PFSK-1 (cell line): ENCODE results near the gene CEACAM1.

Experiments used
- FOXP2 ChIP-seq: optimal IDR thresholded peaks from 2 replicates; pipeline ENCODE3; 2011; ENCODE audit warnings: borderline replicate concordance, control low read depth, inconsistent platforms; ENCODE audit not compliant: insufficient read depth; ENCODE audit errors: extremely low read length, extremely low read depth
- POLR2AphosphoS5 ChIP-seq: IDR thresholded peaks from 2 replicates; pipeline ENCODE4 v1.6.1; 2012; ENCODE audit warnings: low read depth, mild to moderate bottlenecking, control low read depth, low read length, moderate library complexity
- SIN3A ChIP-seq: IDR thresholded peaks from 2 replicates; pipeline ENCODE4 v1.6.1; 2012; ENCODE audit warnings: mild to moderate bottlenecking, low read length, moderate library complexity, borderline replicate concordance; ENCODE audit not compliant: insufficient read depth
- TAF1 ChIP-seq: IDR thresholded peaks from 2 replicates; pipeline ENCODE4 v1.6.1; 2012; ENCODE audit warnings: low read length, control low read depth, borderline replicate concordance; ENCODE audit not compliant: insufficient read depth
- TF ChIP-seq, protein P1 (sequence below), 2 experiments: IDR thresholded peaks; 2 replicates each; pipeline versions ENCODE4 v1.6.1 to v1.8.0; 2011 to 2012; ENCODE audit warnings: low read depth in 2 of 2, low read length in 2 of 2, control low read depth in 1 of 2, inconsistent platforms in 1 of 2, mild to moderate bottlenecking in 1 of 2, moderate library complexity in 1 of 2; ENCODE audit not compliant: insufficient read depth in 1 of 2

Gene CEACAM1

DNA sequence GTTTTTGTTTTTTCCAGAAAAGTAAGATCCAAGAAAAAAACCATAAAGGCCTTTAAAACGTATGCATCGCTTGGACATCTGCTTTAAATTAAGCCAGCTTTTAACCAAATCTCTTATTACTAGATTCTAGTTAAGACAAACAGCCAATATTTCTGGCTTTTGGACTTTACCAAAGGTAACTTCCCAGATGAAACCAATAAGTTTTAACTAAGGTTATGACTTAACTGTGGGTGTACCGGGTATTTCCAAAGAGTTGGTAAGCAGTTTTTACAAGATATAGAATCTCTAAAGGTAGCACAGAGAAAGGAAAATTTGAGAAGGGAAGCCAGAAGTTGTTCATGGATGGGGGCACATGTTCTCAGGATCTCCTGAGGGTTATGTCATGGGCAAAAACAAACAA, 34.0 kb downstream of the CEACAM1 start:
- TF ChIP-seq SIN3A (no peak), POLR2AphosphoS5 (no peak), TAF1 (no peak), FOXP2 (no peak)
- TF ChIP-seq, protein P1, sequence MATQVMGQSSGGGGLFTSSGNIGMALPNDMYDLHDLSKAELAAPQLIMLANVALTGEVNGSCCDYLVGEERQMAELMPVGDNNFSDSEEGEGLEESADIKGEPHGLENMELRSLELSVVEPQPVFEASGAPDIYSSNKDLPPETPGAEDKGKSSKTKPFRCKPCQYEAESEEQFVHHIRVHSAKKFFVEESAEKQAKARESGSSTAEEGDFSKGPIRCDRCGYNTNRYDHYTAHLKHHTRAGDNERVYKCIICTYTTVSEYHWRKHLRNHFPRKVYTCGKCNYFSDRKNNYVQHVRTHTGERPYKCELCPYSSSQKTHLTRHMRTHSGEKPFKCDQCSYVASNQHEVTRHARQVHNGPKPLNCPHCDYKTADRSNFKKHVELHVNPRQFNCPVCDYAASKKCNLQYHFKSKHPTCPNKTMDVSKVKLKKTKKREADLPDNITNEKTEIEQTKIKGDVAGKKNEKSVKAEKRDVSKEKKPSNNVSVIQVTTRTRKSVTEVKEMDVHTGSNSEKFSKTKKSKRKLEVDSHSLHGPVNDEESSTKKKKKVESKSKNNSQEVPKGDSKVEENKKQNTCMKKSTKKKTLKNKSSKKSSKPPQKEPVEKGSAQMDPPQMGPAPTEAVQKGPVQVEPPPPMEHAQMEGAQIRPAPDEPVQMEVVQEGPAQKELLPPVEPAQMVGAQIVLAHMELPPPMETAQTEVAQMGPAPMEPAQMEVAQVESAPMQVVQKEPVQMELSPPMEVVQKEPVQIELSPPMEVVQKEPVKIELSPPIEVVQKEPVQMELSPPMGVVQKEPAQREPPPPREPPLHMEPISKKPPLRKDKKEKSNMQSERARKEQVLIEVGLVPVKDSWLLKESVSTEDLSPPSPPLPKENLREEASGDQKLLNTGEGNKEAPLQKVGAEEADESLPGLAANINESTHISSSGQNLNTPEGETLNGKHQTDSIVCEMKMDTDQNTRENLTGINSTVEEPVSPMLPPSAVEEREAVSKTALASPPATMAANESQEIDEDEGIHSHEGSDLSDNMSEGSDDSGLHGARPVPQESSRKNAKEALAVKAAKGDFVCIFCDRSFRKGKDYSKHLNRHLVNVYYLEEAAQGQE (IDR thresholded peaks at IDR 0.05; ENCODE audit: insufficient read depth in 1 of 2, low read depth in 2 of 2, low read length in 2 of 2): no peak

DNA sequence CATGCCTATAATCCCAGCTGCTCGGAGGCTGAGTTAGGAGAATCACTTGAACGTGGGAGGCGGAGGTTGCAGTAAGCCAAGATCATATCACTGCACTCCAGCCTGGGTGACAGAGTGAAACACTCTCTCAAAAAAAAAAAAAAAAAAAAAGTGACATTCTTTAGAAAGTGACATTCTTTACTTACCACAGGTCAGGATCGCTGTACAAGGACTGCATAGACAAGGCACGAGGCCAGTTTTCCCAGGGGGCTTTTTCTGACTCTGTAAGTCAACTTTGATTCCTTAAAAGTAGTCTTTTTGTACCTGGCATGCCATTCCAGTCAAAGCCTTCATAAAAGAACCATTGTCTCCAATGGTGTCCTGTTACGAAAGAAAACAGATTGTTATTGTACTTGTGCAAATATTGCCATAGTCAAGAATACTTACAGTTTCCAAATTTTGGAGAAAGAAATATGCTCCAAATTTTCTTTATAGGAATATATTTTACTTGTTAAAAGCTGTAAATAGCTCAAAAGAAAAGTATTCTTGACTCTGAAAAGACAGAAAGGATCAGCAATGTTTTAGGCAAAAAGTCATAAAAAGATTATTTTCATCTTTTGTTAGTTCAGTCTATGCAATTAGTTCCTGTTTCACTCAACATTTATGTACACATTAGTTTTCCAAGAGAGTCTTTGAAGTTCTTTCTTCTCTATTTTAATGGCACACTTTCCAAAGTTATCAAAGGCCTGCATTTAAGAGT, 39.3 kb downstream of the CEACAM1 start:
- no peak for TF ChIP-seq FOXP2
- TF ChIP-seq SIN3A: no peak
- no peak for TF ChIP-seq POLR2AphosphoS5
- no peak for TF ChIP-seq TAF1
- TF ChIP-seq, protein P1 (IDR thresholded peaks at IDR 0.05; ENCODE audit: insufficient read depth in 1 of 2, low read depth in 2 of 2, low read length in 2 of 2): no peak

DNA sequence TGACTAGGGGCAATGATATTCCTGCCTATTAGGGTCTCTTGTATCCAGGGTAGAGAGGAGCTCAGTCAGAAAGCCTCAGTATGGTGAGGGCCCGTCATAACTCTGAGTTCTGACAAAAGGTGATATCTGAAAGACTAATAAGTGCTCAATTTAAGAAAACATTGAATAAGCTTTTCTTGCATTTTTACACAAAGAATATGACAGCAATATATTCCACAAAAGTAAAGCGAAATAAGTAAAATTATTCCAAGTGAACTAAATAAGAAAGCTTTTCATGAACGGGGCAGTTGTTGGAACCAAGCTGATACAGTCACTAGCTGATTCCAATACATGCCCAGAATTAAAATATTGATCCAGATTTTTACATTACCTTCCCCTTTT, 40.5 kb downstream of the CEACAM1 start:
- TF ChIP-seq SIN3A (no peak), FOXP2 (no peak), POLR2AphosphoS5 (no peak), TAF1 (no peak)
- TF ChIP-seq, protein P1 (IDR thresholded peaks at IDR 0.05; ENCODE audit: insufficient read depth in 1 of 2, low read depth in 2 of 2, low read length in 2 of 2): no peak

- TF ChIP-seq POLR2AphosphoS5 (no peak), TAF1 (no peak), SIN3A (no peak), FOXP2 (no peak)
- TF ChIP-seq, protein P1 (IDR thresholded peaks at IDR 0.05; ENCODE audit: insufficient read depth in 1 of 2, low read depth in 2 of 2, low read length in 2 of 2): no peak
These were observed 41.1 kb downstream of the CEACAM1 start for GRCh38 chr19:42487032-42487797.
